NCI-H69 (cell line): Measurements from ENCODE around the gene RALY.

Source experiments
- DNase-seq: peaks from one replicate; lab custom pipeline; 2025; lab: John Stamatoyannopoulos, UW

Gene RALY

DNA sequence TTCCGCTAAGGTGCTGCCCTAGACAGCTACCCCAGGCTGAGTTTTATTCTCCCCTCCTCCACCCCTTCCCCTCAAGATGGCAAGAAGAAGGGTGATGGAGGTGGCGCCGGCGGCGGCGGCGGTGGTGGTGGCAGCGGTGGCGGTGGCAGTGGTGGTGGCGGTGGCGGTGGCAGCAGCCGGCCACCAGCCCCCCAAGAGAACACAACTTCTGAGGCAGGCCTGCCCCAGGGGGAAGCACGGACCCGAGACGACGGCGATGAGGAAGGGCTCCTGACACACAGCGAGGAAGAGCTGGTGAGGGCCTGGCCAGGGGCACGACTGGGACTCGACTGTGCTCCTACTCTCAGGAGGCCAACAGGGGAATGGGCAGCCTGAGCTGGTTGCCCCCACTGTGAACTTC is 83.2 kb downstream of the RALY start:
- DNase-seq, result no peak

DNA sequence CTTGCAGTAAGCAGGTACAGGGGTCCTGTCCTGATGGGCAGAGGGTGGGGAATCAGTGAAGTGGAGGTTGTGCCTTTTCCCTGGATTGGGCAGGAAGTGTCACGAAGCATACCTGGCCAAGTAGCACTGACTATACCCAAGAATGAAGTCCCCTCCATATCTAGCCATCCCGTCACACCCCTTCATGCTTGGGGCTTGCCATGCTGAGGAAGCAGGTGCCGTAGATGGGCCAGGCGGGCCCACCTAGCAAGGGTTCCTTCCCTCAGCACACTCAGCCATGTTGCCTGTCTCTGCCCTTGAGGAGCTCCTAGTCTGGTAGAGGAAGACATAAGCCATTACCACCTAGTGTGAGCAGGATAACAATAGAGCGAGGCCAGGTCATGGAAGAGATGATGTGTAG is 84.8 kb downstream of the RALY start:
- no peak for DNase-seq

DNA sequence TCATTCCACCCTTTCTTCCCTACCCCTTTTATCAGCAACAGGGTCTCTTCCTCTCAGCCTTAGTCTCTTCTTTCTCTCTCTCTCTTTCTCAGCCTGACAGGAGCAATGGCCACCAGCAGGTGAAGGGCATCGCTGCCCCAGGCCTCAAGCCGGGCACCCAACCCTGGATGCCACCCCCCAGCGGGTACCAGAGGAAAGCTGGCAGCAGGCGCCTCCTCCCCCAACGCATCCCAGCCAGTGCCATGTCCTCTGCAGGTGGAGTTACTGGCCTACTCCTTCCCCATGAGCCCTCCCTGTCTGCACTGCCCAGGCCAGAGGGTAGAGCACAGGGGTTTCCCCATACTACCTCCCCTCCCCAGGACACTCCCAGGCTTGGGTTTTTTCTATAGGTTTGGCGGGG is 86.1 kb downstream of the RALY start:
- no peak for DNase-seq

DNA sequence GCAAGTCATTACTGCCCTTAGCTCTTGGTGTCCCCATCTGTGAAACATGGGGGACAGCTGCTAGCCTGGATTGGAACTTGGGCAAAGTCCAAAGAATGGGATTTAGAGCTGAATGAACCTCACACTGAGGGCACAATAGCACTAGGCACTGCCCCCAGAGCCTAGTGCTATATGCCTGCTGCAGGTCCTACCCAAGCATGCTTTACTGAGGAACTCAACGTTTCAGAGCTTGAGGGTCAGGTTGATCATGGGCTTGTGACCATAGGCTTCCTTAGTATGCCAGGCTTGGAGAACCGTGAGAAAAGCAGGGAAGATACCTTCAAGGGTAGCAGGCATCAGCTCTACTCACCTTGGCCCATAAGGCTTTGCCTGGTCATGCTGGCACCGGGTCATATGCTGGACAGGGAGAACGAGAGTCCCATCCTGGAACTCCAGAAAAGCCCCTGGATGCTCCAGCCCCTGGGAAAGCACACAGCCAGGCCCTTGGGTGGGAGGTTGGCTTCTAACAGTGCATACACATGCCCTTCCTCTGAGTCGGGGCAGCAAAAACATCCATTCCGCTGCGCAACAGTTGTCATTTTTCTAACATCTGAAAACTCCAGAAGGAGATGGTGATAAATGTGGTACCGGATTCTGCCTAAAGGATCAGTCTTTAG is 88.6 kb downstream of the RALY start:
- no peak for DNase-seq

DNA sequence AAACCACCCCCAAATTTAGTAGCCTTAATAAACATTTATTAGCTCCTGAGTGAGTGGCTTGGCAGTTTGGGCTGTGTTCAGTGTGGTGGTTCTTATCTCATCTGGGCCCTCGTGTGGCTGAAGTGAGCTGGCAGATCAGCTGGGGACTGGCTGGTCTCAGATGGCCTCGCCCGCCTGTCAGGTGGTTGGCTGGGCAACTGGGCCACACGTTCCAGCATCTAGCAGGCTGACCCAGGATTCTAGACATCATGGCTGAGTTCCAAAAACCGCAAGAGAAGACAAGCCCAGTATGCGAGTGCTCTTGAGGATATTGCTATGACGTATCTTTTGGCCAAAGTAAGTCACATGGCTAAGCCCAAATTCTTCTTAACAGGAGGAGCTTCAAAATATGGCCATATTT is 89.4 kb downstream of the RALY start:
- DNase-seq, result peak; percentile 24

DNA sequence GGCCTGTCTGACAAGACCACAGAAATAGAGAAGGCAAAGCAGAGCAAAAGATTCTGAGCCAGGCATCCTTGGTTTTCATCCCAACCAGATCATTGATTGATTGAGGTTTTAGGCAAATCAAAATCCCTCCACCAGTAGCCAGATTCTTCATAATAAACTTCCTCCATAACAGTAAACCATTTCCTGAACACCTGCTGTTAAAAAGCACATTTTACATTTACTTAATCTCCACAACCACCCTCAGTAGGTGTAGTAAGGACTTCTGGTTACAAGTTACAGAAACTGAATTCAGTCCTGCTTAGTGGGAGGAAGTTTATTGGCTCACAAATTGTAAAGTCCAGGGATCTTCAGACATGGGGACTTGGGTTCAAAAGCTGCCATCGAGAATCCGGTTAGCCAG is 90.1 kb downstream of the RALY start:
- DNase-seq, result no peak

DNA sequence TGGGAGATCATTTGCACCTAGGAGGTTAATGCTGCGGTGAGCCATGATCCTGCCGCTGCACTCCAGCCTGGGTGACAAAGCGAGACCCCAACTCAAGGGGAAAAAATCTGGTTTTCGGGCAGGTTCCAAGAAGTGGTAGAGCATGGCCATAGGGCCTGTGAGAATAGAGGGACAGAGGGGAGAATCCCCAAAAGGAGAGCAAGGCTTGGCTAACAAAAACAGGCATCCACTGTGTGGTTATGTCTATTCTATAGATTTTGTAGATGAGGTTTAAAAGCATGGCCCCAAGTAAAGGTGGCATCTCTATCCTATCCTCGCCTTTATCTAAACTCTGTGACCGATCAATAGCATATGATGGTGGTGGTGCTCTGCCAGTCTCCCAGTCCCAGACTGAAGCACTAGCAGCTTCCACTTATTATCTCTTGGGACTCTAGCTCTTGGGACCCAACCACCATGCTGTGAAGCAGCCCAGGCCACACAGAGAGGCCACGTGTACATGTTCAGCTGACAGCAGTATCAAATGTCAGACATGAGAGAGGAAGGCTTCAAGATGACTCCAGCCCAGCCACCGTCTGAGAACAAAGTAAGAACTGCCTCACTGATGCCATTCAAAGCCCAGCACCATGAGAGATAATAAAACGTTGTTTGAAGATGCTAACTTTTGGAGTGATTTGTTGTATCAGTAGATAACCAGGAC is 90.7 kb downstream of the RALY start:
- DNase-seq, result no peak

DNA sequence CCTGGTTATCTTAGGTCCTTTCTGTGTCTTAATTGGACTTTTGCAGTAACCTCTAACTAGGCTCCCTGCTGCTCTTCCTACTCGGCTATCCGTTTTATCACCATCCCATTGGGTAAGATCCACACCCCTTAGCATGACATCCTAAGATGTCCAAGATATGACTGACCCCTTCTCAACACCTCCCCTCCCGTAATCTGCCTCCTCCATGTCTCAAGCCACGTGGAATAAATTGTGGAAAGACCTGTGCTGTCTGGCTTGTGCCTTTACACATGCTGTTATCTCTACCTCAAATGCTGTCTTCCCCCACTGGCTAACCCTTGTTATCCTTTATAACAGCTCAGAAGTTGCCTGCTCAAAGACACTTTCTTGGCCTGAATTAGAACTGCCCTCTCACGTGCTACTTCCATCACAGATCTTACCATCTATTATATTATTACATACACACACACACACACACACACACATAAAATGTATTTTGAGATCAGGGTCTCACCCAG is 91.9 kb downstream of the RALY start:
- no peak for DNase-seq

DNA sequence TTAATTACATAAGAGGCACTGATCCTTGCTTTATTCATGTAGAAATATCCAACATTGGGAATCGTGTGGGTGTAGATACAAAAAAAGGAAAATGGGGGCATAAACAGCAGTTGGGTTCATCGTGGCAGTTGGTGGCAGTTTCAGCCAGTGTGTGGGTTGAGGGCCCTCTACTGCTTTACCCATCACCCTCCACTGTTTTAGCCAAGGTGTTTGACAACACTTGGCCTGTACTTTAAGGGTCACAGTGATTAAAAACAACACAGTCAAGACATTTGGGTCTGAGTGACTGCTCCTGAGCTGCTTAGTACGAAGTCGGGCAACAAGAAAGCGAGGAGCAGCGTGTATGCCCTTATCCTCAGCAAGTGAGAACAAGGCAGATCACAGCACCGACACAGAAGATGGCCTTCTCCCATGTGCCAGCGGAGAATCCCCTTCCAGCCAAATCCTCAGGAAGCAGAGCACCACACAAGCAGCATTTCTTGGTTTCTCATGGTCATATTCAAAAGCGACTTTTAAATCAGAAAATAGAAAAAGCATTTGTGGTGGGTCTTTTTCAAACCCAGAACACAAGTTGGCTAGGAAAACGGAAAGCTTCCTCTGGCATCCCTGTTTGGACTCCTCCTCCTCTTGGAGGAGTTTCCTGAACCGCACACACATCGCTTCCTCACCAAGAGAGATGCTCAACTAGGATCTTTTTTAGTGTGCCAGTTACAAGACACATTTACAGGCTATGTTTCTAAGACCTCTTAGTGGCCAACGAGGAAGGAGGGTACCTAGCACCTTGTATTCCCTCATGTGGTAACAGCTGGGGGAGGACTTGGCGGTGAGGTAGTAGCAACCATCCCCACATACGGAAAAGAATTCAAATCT is 94.8 kb downstream of the RALY start:
- no peak for DNase-seq

DNA sequence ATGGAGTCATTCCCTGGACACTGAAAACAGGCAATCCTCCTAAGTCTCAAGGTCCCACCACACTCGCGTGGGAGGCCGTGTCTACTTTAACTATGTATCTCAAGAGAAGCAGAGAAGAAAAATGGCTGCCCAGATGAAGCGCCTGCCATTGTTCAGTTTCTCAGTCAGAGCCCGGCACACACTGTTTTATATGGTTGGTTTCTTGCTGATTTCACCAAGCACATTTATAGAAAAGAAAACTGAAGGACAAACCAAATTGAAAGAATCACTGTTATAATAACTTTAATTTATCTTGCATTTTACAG is 95.4 kb downstream of the RALY start:
- DNase-seq, result no peak

DNA sequence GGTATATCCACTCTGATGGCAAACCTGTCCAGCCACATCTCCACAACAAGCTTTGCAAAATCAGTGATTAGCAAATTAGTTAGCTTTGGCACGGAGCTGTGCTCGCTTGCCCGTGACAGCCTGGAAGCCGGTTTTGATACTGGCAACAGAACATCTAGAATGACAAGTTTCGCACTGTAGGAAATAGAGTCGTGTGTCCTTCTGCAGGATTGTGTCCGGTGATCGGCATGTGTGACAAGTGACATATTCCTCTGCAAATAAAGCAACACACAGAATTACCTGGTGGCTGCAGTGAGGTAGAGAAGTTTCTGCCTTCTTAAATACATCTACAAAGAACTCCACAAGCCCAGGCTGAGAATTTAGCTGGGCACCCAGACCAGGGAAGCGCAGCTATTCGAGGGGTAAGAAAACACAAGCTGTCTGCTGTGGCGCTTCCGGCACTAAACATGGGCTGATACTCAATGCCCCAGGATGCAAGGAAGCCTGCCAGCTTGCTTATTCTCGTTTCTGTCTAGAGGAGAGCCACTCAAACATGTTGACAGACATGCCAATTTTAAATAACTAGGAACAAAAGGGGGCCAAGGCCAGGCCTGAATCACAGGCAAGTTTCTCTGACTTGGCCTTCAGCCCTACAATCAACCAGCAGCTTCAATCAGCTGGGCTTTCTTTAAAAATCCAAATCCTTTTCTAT is 96.1 kb downstream of the RALY start:
- DNase-seq, result no peak

DNA sequence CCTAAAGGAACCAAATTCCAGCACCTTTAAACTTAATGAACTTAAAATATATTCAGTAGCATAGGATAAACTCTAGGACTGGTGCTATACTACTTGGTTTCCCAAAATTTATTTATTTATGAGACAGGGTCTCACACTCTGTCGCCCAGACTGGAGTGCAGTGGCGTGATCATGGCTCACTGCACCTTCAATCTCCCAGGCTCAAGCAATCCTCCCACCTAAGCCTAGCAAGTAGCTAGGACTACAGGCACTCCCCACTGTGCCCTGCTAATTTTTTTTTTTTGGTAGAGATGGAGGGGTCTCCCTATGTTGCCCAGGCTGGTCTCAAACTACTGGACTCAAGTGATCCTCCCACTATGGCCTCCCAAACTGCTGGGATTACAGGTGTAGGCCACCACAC is 96.9 kb downstream of the RALY start:
- DNase-seq, result no peak

DNA sequence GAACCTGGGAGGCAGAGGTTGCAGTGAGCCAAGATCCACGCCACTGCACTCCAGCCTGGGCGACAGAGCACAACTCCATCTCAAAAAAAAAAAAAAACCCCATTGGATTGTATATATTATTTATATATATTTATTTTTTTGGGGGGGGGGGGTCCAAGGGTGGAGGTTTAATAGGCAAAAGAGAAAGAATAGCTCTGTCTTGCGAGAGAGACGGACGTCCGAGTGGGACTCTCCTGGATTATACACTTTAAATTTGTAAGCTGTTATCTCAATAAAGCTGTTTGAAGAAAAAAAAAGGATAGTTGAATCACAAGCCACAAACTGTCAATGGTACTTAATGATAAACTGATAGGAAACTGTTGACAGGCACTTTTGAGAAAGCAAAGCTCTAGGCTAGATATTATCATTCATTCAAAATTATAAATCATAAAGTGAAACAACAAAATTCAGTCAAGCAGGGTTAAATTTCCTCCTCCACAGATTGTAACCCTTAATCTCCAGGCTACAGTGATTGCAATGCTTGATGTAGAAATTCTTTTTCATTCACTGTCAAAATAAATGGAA is 98.0 kb downstream of the RALY start:
- no peak for DNase-seq

DNA sequence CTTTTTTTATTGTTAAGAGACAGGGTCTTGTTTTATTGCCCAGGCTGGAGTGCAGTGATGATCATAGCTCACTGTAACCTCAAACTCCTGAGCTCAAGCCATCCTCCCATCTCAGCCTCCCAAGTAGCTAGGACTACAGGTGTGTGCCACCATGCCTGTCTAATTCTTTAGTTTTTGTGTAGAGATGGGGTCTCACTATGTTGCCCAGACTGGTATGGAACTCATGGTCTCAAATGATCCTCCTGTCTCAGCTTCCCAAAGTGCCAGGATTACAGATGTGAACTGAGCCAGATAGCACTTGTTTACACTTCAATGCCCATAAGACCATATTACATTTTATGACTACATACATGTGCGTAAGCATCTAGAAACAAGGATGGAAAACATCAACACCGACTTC is 100.2 kb downstream of the RALY start:
- no peak for DNase-seq

DNA sequence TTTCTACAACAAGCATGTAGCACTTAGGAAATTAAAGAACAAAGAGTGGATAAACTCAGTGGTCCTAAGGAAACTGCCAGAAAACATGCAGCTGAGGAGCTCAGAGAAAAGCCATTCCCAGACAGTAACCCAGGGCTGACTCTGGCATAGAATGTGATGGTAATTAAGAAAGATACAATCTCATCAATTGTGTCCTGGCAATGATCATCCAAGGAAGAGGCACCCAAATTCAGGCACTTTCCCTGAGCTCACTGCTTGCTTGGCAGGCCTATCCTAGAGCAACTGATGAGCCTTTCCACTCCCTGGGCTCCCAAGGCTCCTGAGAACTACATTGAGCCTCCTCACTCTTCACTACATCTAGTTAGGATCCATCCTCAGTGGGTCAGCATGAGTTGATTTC is 102.1 kb downstream of the RALY start:
- DNase-seq, result no peak

DNA sequence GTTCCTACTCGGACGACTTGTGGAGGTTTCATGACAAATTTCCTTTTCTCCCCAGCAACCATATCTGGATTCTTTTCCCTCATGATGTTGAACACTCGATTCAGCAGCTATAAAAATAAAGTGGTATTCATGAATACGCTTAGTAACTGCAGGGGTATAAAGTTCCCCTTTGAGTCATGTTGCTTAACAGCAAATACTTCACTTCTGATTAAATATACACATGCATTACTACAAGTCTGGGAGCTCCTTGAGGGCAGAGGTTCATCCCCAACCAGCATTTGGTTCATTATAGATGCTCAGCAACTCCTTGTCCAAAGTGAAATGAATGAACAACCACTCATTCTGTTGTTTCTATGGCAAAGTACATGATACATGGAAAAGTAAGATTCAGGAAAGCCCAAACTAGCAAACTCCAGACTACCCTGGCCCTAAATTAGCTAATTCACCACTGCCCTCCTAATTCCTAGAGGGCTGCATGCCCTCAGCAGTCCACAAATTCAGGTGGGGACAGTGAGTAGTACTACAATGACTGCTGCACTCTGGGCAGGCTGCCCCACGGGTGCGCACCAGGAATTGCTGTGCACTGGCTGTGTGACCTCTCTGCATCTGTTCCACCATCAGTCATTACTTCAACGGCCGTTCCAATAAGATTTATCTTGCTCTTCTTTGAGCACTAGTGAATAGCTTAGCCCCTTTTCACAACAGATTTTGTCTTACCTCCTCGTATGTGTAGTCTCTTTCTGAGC is 103.2 kb downstream of the RALY start:
- no peak for DNase-seq

DNA sequence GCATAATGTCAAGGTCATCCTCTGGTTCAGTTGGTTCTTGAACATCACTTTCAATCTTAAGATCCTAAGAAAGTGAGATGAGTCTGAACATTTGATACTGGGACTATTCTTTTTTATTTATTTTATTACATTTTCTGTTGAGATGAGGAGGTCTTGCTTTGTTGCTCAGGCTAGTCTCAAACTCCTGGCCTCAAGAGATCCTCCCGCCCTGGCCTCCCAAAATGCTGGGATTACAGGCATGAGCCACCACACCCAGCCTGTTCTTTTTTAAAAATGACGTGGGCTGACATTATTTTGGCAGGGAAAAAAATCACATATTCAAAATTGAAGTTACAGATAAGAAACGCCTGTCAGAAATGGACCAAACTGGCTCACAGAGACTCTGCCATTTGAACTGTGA is 104.9 kb downstream of the RALY start:
- DNase-seq, result no peak

DNA sequence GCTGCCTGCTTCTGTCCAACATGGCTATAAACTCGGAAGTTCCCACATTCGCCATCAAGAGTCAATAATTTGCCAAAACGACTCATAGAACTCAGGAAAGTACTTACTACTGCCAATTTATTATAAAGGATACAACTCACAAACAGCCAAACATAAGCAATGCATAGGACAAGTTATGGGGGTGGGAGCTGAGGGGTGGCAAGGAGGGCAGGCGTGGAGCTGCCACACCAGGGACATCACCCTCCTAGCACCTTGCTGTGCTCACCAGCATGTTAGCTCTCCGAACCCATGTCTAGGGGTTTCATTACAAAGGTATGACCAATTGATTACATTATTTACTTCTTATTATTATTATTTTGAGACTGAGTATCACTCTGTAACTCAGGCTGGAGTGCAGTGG is 106.0 kb downstream of the RALY start:
- no peak for DNase-seq

DNA sequence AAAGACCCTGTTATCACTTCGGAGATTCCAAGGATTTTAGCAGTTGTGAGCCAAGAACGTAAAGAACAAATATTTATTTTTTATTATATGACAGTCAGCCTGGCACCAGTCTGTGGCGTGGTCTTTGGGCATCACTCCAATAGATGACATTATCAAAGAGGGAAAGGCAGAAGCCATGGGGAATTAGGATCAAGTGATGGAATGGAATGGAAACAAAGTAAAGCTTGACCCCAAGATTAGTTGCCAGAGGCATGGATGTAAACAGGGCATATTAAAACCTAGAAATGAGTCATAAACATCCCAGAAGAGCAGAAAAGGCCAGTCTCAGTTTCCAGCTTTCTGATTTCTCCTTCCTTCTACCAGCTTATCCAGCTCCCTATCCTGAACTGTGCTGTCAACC is 106.9 kb downstream of the RALY start:
- no peak for DNase-seq

DNA sequence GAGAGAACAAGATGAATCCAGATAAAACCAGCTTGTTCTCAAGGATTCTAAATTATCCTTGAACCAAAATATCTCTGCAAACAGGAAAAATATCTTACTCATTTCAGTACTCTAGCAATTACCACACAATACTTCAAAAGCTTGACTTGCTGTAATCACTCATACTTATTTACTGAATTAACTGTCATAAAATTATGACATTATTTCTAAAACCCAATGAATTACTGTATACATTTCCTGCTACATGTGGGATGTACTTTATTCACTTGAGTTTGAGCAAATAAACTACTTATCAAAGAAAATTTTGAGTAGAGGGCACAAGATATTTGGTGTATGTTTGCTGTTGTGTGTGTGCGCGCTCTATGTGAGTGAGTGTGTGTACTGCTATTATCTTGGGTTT is 108.6 kb downstream of the RALY start:
- DNase-seq, result no peak

DNA sequence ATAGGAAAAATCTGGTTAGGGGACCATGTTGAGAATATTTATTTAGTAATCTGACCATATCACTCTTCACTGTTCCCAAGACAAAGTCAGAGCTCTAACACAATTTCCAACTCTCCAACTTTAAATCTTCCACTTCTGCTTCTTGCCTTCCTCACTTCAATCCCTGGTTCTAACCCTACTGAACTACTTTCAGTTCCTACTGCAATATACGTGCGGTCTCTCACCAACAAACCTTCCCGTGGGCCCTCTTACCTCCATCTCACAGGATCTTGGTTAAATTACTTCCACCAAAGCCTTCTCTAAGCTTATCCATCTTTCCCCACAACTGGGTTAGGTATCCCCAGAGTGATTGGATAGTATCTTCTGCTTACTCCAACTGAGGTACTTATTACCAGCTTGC is 110.3 kb downstream of the RALY start:
- DNase-seq, result no peak
